Mesenchymal stem cell (in vitro differentiated cells and primary cell): ENCODE results near the gene CASTOR1.

ENCODE experiments used
- DNase-seq: peaks from one replicate; pipeline ENCODE4 v3.0.0-alpha.2; 2013
- H2AFZ ChIP-seq: one replicate; pipeline ENCODE4 v1.6.1; 2013; ENCODE audit warnings: low read depth, mild to moderate bottlenecking, control low read depth, inconsistent platforms, low read length, moderate library complexity
- H2AK5ac ChIP-seq: 2 replicates; pipeline ENCODE4 v1.6.1; 2013; ENCODE audit warnings: low read length, moderate library complexity, mild to moderate bottlenecking, inconsistent platforms; ENCODE audit not compliant: severe bottlenecking
- H2BK120ac ChIP-seq: one replicate; pipeline ENCODE4 v1.6.1; 2013; ENCODE audit warnings: low read depth, mild to moderate bottlenecking, inconsistent platforms, low read length, moderate library complexity
- H2BK12ac ChIP-seq, 2 experiments: one replicate each; pipeline ENCODE4 v1.6.1; 2013; ENCODE audit warnings: inconsistent platforms in 2 of 2, low read length in 2 of 2, mild to moderate bottlenecking in 2 of 2, moderate library complexity in 2 of 2, control low read depth in 1 of 2
- H2BK15ac ChIP-seq: one replicate; pipeline ENCODE4 v1.6.1; 2013; ENCODE audit warnings: mild to moderate bottlenecking, low read depth, inconsistent platforms; ENCODE audit not compliant: poor library complexity, severe bottlenecking
- H2BK5ac ChIP-seq: 2 replicates; pipeline ENCODE4 v1.6.1; 2013; ENCODE audit warnings: low read depth, mild to moderate bottlenecking, low read length, control low read depth, inconsistent platforms; ENCODE audit not compliant: poor library complexity, severe bottlenecking
- H3K14ac ChIP-seq, 2 experiments: one replicate each; pipeline ENCODE4 v1.6.1; 2013; ENCODE audit warnings: inconsistent platforms in 2 of 2, low read length in 2 of 2, control low read depth in 1 of 2, mild to moderate bottlenecking in 1 of 2, moderate library complexity in 1 of 2
- H3K18ac ChIP-seq, 2 experiments: one replicate each; pipeline ENCODE4 v1.6.1; 2013; ENCODE audit warnings: inconsistent platforms in 2 of 2, low read length in 2 of 2, control low read depth in 1 of 2, low read depth in 1 of 2, mild to moderate bottlenecking in 1 of 2
- H3K23ac ChIP-seq, 2 experiments: one replicate each; pipeline ENCODE4 v1.6.1; 2013; ENCODE audit warnings: inconsistent platforms in 2 of 2, low read length in 2 of 2, mild to moderate bottlenecking in 2 of 2, moderate library complexity in 2 of 2, control low read depth in 1 of 2
- H3K27ac ChIP-seq: 2 replicates; pipeline ENCODE4 v1.5.1; 2013; ENCODE audit warnings: mild to moderate bottlenecking, moderate library complexity, low read length, control low read depth, inconsistent platforms; ENCODE audit not compliant: poor library complexity, severe bottlenecking
- H3K27me3 ChIP-seq, 2 experiments: 2 replicates each; pipeline versions ENCODE4 v1.6.1 to v1.7.0; 2013; ENCODE audit warnings: low read length in 2 of 2, mild to moderate bottlenecking in 2 of 2, moderate library complexity in 2 of 2, control low read depth in 1 of 2, inconsistent platforms in 1 of 2; ENCODE audit not compliant: control insufficient read depth in 1 of 2, insufficient read depth in 1 of 2
- H3K36me3 ChIP-seq, 2 experiments: 2 replicates each; pipeline versions ENCODE4 v1.6.1 to v1.7.0; 2013; ENCODE audit warnings: low read length in 2 of 2, control low read depth in 1 of 2, inconsistent platforms in 1 of 2, low read depth in 1 of 2, mild to moderate bottlenecking in 1 of 2; ENCODE audit not compliant: insufficient read depth in 2 of 2, control insufficient read depth in 1 of 2
- H3K4ac ChIP-seq, 2 experiments: one replicate each; pipeline ENCODE4 v1.6.1; 2013; ENCODE audit warnings: inconsistent platforms in 2 of 2, low read length in 2 of 2, mild to moderate bottlenecking in 2 of 2, moderate library complexity in 2 of 2, control low read depth in 1 of 2, low read depth in 1 of 2
- H3K4me1 ChIP-seq: 2 replicates; pipeline ENCODE4 v1.6.1; 2013; ENCODE audit warnings: low read depth, low read length, control low read depth; ENCODE audit not compliant: control insufficient read depth, insufficient read depth
- H3K4me2 ChIP-seq: 2 replicates; pipeline ENCODE4 v1.6.1; 2013; ENCODE audit warnings: low read length, mild to moderate bottlenecking, inconsistent platforms; ENCODE audit not compliant: poor library complexity, severe bottlenecking
- H3K4me3 ChIP-seq, 2 experiments: 2 replicates each; pipeline versions ENCODE4 v1.5.1 to v1.7.0; 2013; ENCODE audit warnings: low read length in 2 of 2, mild to moderate bottlenecking in 2 of 2, control low read depth in 1 of 2, low read depth in 1 of 2; ENCODE audit not compliant: insufficient read depth in 1 of 2
- H3K79me1 ChIP-seq: replicated peaks from 2 replicates; pipeline ENCODE4 v1.6.1; 2013; ENCODE audit warnings: mild to moderate bottlenecking, control low read depth, low read length, inconsistent platforms; ENCODE audit not compliant: poor library complexity, severe bottlenecking
- H3K9ac ChIP-seq: 2 replicates; pipeline ENCODE4 v1.7.0; 2013; ENCODE audit warnings: mild to moderate bottlenecking, low read length, moderate library complexity
- H3K9me3 ChIP-seq: 2 replicates; pipeline ENCODE4 v1.7.0; 2013; ENCODE audit warnings: mild to moderate bottlenecking, low read length; ENCODE audit not compliant: control insufficient read depth
- H4K8ac ChIP-seq: one replicate; pipeline ENCODE4 v1.6.1; 2013; ENCODE audit warnings: inconsistent platforms, mild to moderate bottlenecking, low read length, moderate library complexity
- H4K91ac ChIP-seq: one replicate; pipeline ENCODE4 v1.6.1; 2013; ENCODE audit warnings: mild to moderate bottlenecking, low read length, inconsistent platforms
- WGBS: methylation state at CpG from one replicate; pipeline ENCODE4 v1.1.7; 2013; ENCODE audit warnings: mixed read lengths; 5-methylcytosine and 5-hydroxymethylcytosine counted together

Gene CASTOR1

GRCh38 chr22:30247974-30248373, 41.3 kb downstream of the CASTOR1 start:
- Histone ChIP-seq H3K4me3 (peak overlapping the region in 1 of 2 experiments; percentile 63), H3K14ac (peak overlapping the region in 1 of 2 experiments; percentile 75), H3K27ac (peak overlapping the region; percentile 98), H3K9me3 (no peaks in the 10 kb centered on the region), H3K23ac (no peak overlapping the region), H2BK5ac (peak overlapping the region; percentile 92), H3K36me3 (peaks cover 12 to 22% of the 10 kb centered on the region in 2 experiments), H2BK12ac (peak overlapping the region in 1 of 2 experiments; percentile 76), H3K79me1 (no peaks in the 10 kb centered on the region), H3K4me2 (peak overlapping the region; percentile 20), H2BK15ac (no peak overlapping the region), H3K4me1 (peaks cover 78% of the 10 kb centered on the region), H3K9ac (peak overlapping the region; percentile 60), H2AFZ (no peak overlapping the region), H2BK120ac (no peak overlapping the region), H4K91ac (no peak overlapping the region), H3K18ac (no peak overlapping the region), H2AK5ac (peak overlapping the region; percentile 90), H4K8ac (no peak overlapping the region), H3K4ac (no peak overlapping the region), H3K27me3 (no peaks in the 10 kb centered on the region)
- WGBS, result 95% methylated on average over 12 of the region's 12 CpGs
- DNase-seq, result no peak

GRCh38 chr22:30247561-30247960, 41.7 kb downstream of the CASTOR1 start:
- Histone ChIP-seq H3K27ac (peak overlapping the region; percentile 98), H3K4ac (no peak overlapping the region), H3K27me3 (no peaks in the 10 kb centered on the region), H3K18ac (no peak overlapping the region), H3K23ac (no peak overlapping the region), H4K91ac (no peak overlapping the region), H3K4me1 (peaks cover 77% of the 10 kb centered on the region), H3K36me3 (peaks cover 16 to 26% of the 10 kb centered on the region in 2 experiments), H2BK15ac (no peak overlapping the region), H3K9ac (peak overlapping the region; percentile 92), H2BK5ac (peak overlapping the region; percentile 92), H3K4me2 (peak overlapping the region; percentile 69), H2AFZ (no peak overlapping the region), H3K14ac (no peak overlapping the region), H2BK12ac (no peak overlapping the region), H2BK120ac (no peak overlapping the region), H4K8ac (no peak overlapping the region), H2AK5ac (peak overlapping the region; percentile 27), H3K4me3 (peak overlapping the region in 1 of 2 experiments; percentile 86), H3K9me3 (no peaks in the 10 kb centered on the region), H3K79me1 (no peaks in the 10 kb centered on the region)
- 86% methylated on average over 9 of the region's 11 CpGs for WGBS
- DNase-seq, result no peak

- Histone ChIP-seq H3K9me3 (no peaks in the 10 kb centered on the region), H3K36me3 (peaks cover 18 to 32% of the 10 kb centered on the region in 2 experiments), H2BK12ac (peak overlapping the region in 1 of 2 experiments; percentile 84), H3K4ac (peak overlapping the region; percentile 16 to 74), H3K27me3 (no peaks in the 10 kb centered on the region), H3K18ac (peak overlapping the region in 1 of 2 experiments; percentile 58), H2AFZ (no peak overlapping the region), H3K27ac (peak overlapping the region; percentile 98), H3K79me1 (no peaks in the 10 kb centered on the region), H2AK5ac (peak overlapping the region; percentile 27), H3K4me1 (peaks cover 77% of the 10 kb centered on the region), H4K8ac (peak overlapping the region; percentile 41), H3K14ac (no peak overlapping the region), H2BK5ac (peak overlapping the region; percentile 95), H2BK15ac (peak overlapping the region; percentile 50), H3K23ac (no peak overlapping the region), H3K4me3 (peak overlapping the region; percentile 64 to 86), H3K9ac (peak overlapping the region; percentile 92), H4K91ac (peak overlapping the region; percentile 30), H3K4me2 (peak overlapping the region; percentile 69), H2BK120ac (no peak overlapping the region)
- DNase-seq, result no peak
- 45% methylated on average over 15 of the region's 15 CpGs for WGBS
Measured at GRCh38 chr22:30246814-30247376, 42.4 kb downstream of the CASTOR1 start.

GRCh38 chr22:30245985-30246813, 43.1 kb downstream of the CASTOR1 start, which contains the start of gene LIF:
LIF (minus strand) TSS chr22:30246759; CDS start chr22:30246695, 64 bp downstream.
- Histone ChIP-seq H2BK15ac (peak within 1 kb of the TSS; percentile 75), H3K9ac (peak within 1 kb of the TSS; percentile 92), H3K36me3 (peaks cover 20 to 39% of the 10 kb centered on the region in 2 experiments), H2BK5ac (peak within 1 kb of the TSS; percentile 95), H3K14ac (peak within 1 kb of the TSS in 1 of 2 experiments; percentile 91), H4K8ac (peak within 1 kb of the TSS; percentile 52), H3K27ac (peak within 1 kb of the TSS; percentile 98), H3K4me3 (peak within 1 kb of the TSS; percentile 64 to 86), H2BK12ac (peak within 1 kb of the TSS in 1 of 2 experiments; percentile 84), H2BK120ac (peak within 1 kb of the TSS; percentile 75), H3K79me1 (no peaks in the 10 kb centered on the region), H3K9me3 (no peaks in the 10 kb centered on the region), H3K4me2 (peak within 1 kb of the TSS; percentile 69), H2AK5ac (peak within 1 kb of the TSS; percentile 73), H3K27me3 (no peaks in the 10 kb centered on the region), H2AFZ (peak within 1 kb of the TSS; percentile 49), H3K4me1 (peaks cover 77% of the 10 kb centered on the region), H4K91ac (peak within 1 kb of the TSS; percentile 71), H3K4ac (peak within 1 kb of the TSS; percentile 25 to 74), H3K18ac (peak within 1 kb of the TSS; percentile 44 to 63), H3K23ac (peak within 1 kb of the TSS; percentile 8 to 84)
- WGBS, result 1% methylated on average over 53 of the region's 64 CpGs
- DNase-seq, result peak; percentile 83
